Large intestine (tissue), 3 donors: ENCODE results near the gene WASHC2A. TPM values are rescaled to one million over a fixed set of nuclear protein-coding genes. Genes with fewer than 3 reads are reported as not detected.
A peak's percentile ranks its signal among the peaks of the same experiment; 100 is the strongest.
"Not testable (repeated sequence)": the region's sequence is repeated elsewhere in the genome, so short reads cannot be mapped to it uniquely, and the experiment has no call there.

Experiments used
- DNase-seq, 2 donors: peaks; one replicate each; pipeline versions ENCODE4 v3.0.0 to v3.0.0-alpha.2; 2013
- H3K27ac ChIP-seq: one replicate; pipeline ENCODE4 v1.5.1; 2013; ENCODE audit warnings: low read length
- H3K27me3 ChIP-seq: 2 replicates; pipeline ENCODE4 v1.6.1; 2013; ENCODE audit warnings: low read length; ENCODE audit not compliant: control insufficient read depth, insufficient read depth
- H3K36me3 ChIP-seq: 2 replicates; pipeline ENCODE4 v1.6.1; 2013; ENCODE audit warnings: low read length; ENCODE audit not compliant: control insufficient read depth, insufficient read depth
- H3K4me1 ChIP-seq: one replicate; pipeline ENCODE4 v1.6.1; 2013; ENCODE audit warnings: low read length; ENCODE audit not compliant: control insufficient read depth, insufficient read depth
- H3K4me3 ChIP-seq: one replicate; pipeline ENCODE4 v1.5.1; 2013; ENCODE audit warnings: low read length
- H3K9me3 ChIP-seq: one replicate; pipeline ENCODE4 v1.6.1; 2013; ENCODE audit warnings: mild to moderate bottlenecking, low read depth, low read length, moderate library complexity; ENCODE audit not compliant: control insufficient read depth
- whole genome bisulfite sequencing: methylation state at CpG from one replicate; pipeline ENCODE4 v1.1.5; 2013; ENCODE audit warnings: low lambda C conversion rate; ENCODE audit not compliant: insufficient coverage; 5-methylcytosine and 5-hydroxymethylcytosine counted together
- polyA plus RNA-seq: library from polyadenylated mRNA; unstranded; fragments of 120-200 nt; gene quantifications from one replicate; pipeline ENCODE4 v1.2.1, GENCODE V29; 2013

Gene WASHC2A
- polyA plus RNA-seq, 1 donor: 59.4 TPM

DNA sequence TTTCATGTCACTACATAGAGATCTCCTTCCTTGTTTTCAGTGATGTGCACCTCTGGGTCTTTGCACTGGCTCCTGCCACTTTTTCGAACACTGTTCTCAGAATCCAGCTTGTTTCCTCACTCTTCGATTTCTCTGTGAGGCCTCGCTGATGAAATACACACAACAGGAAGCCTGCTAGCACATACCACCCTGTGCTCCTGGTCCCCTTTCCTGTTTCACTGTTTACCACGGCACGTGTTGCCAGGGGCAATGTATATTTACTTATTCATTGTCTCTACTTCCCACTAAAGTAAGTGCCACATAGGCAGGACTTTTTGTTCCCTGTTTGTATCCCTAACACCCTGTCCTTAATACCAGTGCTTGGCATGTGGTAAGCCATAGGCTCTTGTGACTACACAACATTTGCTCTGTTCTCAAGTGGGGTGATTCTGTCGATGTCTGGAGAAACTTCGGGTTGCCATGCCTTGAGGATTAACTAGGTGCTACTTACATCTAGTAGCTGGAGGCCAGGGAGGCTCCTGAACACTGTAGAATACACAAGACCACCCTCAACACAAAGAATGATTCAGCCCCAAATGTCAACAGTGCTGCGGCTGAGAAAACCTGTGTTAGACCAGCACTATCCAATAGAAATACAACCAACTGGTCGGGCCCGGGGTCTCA lies 75.9 kb downstream of the WASHC2A start:
- not testable (repeated sequence) for H3K4me1 ChIP-seq, H3K9me3 ChIP-seq, DNase-seq, H3K27ac ChIP-seq, H3K4me3 ChIP-seq, H3K27me3 ChIP-seq, H3K36me3 ChIP-seq
- WGBS: no CpG with 5 or more reads among the region's 10 CpGs

DNA sequence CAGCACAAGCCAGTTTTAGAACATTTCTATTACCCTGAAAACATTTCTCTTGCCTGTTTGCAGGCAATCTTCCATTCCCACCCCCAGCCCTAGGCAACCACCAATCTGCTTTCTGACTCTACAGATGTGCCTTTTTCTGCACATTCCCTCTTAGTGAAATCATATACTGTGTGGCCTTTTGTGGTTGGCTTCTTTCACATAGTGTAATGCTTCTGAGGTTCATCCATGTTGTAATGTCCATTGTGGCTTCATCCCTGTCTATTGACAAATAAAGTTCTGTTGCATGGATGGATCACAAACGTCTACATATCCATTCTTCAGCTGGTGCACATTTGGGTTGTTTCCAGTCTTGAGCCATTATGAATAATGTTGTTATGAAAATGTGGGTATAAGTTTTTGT lies 77.8 kb downstream of the WASHC2A start:
- not testable (repeated sequence) for H3K9me3 ChIP-seq, H3K27me3 ChIP-seq, H3K4me3 ChIP-seq, H3K4me1 ChIP-seq, DNase-seq, H3K27ac ChIP-seq, H3K36me3 ChIP-seq
- WGBS: no CpG with 5 or more reads among the region's 1 CpG

DNA sequence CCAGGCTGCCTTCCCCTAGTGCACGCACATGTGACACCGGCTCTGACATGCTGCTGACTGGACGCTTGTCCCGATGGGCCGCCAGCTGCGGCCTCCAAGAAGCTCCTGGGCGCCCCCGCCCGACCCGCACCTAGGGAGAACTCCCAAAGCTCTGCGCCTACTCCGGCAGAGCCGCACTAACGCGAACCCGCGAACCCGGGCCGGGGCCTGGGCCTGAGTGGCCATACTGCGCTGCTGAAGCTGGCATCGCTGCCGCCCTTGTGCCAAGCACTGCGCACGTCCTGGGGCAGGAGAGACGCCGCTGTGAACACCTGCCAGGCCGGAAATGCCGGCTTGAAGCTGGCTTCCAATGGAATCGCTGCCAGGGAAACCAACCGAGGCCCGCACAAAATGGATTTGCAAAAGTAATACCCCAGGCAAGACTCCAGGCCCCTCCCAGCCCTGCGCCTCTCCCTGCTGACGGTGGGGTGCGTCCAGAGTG lies 85.1 kb downstream of the WASHC2A start:
- H3K4me3 ChIP-seq: peak overlapping the region; percentile 6
- no CpG with 5 or more reads among the region's 34 CpGs for WGBS
- no peak overlapping the region for H3K27ac ChIP-seq
- no peaks in the 10 kb centered on the region for H3K4me1 ChIP-seq
- no peaks in the 10 kb centered on the region for H3K36me3 ChIP-seq
- H3K9me3 ChIP-seq: no peaks in the 10 kb centered on the region
- DNase-seq: peak; percentile 1 to 29
- H3K27me3 ChIP-seq: peaks cover 6% of the 10 kb centered on the region

DNA sequence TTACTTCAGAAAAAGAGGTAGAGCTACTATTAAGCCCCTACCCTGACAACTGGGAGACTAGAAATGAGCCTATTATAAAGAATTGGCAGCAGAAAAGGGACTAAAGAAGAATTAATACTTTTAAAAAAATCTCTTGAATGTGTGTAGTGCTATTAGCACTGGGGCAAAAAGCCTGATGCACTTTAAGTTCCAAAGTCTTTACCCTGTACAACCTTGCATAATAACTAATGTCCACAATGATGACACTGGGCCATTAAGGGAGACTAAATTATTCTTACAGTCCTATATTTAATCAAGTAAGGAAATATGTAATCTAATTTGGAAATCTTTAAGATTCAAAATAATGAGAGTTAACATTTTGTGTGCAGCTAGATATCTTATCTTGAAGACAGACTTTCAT lies 90.1 kb downstream of the WASHC2A start:
- not testable (repeated sequence) for H3K4me1 ChIP-seq, H3K4me3 ChIP-seq, DNase-seq, H3K36me3 ChIP-seq, H3K27ac ChIP-seq, H3K27me3 ChIP-seq, H3K9me3 ChIP-seq

DNA sequence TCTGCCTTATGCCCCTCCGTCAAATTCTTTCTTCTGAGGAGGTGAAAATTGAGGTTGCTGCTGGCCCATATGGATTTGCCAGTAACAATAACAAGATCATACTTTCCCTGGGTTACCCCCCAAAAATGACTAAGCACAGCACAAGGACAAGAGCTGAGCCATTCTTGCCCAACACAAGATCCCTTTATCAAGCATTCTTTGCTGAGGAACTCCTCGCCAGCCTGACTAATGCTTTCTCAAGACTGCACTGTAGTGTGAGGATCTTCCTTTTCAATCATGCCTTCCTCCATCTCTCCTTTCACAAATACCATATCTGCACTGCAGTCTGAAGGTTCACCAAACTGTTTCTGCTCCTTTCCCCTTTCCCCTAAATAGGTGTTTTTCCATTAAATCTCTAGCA lies 92.1 kb downstream of the WASHC2A start:
- WGBS: 100% methylated on average over 1 of the region's 2 CpGs
- not testable (repeated sequence) for H3K9me3 ChIP-seq, H3K27me3 ChIP-seq, DNase-seq, H3K36me3 ChIP-seq, H3K4me3 ChIP-seq, H3K27ac ChIP-seq, H3K4me1 ChIP-seq

DNA sequence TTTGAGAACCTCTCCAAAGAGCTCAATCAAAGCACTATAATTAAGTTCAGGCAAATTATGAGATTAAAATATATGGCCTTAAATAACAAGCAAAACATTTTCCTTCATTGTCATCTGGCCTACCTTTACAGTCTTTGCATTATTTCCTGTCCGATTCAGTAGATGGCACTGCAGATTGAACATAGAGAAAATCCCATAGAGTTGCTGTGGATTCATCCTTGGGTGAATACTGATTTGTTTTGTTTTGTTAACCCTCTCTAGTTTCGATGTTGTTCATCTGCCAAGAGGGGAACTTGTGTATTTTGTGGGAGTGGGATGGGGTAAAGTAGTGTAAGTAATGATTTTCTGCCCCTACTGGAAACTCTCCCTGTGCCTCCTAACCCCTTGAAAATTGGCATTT lies 97.3 kb downstream of the WASHC2A start:
- DNase-seq, H3K9me3 ChIP-seq, H3K4me1 ChIP-seq, H3K4me3 ChIP-seq, H3K36me3 ChIP-seq, H3K27ac ChIP-seq, H3K27me3 ChIP-seq: not testable (repeated sequence)
- WGBS: no CpG with 5 or more reads among the region's 2 CpGs

DNA sequence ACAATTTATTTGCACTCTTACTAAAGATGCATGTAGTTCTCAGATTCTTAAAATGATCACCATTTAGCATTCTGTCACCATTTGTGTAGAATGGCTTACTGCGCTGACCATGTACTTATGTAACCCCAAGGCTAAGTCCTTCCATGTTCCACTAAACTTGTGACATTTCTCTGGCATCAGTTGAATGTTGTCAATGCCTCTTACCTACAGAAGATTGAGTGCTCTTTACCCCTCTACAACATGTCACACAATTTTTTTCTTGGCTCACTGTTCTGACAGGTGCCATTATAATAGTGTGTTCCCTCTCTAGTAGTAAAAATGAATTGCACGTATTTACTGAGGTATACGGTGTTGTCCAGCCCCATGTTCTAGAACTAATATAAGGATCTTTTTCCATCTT lies 100.1 kb downstream of the WASHC2A start:
- H3K27ac ChIP-seq, DNase-seq, H3K36me3 ChIP-seq, H3K27me3 ChIP-seq, H3K9me3 ChIP-seq, H3K4me1 ChIP-seq, H3K4me3 ChIP-seq: not testable (repeated sequence)
- WGBS: no CpG with 5 or more reads among the region's 3 CpGs

DNA sequence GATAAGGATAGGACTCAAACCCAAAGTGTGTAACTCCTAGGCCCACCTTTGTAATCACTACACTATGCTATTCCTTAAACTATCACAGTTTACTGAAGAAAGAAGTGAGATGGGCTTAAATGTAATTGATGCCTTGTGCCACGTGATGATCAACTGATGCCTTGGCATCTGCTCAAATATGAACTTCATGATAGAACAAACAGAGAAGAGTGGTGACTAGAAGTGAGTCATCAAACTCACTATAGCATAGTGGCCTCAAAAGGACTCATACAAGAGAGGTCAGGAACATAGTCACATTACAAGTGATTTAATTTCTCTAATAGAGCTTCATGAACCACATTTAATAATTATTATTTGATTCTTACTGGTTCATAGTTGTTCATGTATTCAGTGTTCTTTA lies 101.8 kb downstream of the WASHC2A start:
- not testable (repeated sequence) for H3K9me3 ChIP-seq, H3K4me1 ChIP-seq, H3K4me3 ChIP-seq, H3K27ac ChIP-seq, H3K36me3 ChIP-seq, H3K27me3 ChIP-seq, DNase-seq
- no CpG with 5 or more reads among the region's 1 CpG for WGBS

DNA sequence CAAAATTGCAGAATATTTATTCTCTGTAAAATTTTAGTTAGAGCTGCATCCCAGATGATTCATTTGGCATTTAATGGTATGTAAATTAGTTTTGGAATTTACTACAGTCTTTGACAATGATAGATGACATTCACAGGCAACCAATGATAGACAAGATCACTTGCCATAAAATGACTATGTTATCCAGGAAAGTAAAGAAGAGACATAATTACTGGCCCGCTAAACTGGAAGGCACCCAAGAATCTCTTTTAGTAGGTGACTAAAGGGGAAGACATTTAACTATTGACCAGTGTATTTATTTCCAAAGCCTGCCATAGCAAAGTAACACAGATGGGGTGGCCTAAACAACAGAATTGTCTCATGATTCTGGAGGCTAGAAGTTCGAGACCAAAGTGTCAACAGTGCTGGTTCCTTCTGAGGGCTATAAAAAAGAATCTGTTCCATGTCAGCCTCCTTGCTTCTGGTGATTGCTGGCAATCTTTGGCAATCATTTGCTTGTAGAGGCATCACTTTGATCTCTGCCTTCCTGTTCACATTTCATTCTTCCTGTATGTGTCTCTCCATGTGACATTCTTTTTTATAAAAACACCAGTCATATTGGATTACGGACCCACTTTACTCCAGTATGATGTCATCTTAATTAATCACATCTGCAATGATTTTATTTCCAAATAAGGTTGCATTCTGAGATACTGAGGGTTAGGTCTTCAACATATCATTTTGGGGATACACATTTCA lies 107.2 kb downstream of the WASHC2A start:
- not testable (repeated sequence) for H3K27me3 ChIP-seq, H3K4me1 ChIP-seq, DNase-seq, H3K4me3 ChIP-seq, H3K27ac ChIP-seq, H3K36me3 ChIP-seq, H3K9me3 ChIP-seq
- WGBS: 100% methylated on average over 1 of the region's 3 CpGs
